AG04450 (cell line): ENCODE results near the gene MPHOSPH9. TPM values are rescaled to one million over a fixed set of nuclear protein-coding genes. Genes with fewer than 3 reads are reported as not detected.
A peak's percentile ranks its signal among the peaks of the same experiment; 100 is the strongest.

Experiments used
- CTCF ChIA-PET: fragments of 300-600, 350-600 bp; formaldehyde crosslinking; extraction: SDS; loops from one replicate; lab custom pipeline; 2022; ENCODE audit warnings: antibody characterized with exemption, inconsistent platforms; lab: Charles Lee
- POLR2A ChIA-PET: fragments of 350-600 bp; formaldehyde crosslinking; extraction: SDS; loops from one replicate; lab custom pipeline; 2021; ENCODE audit warnings: antibody characterized with exemption, inconsistent platforms; lab: Yijun Ruan, JAX
- DNase-seq: peaks from one replicate; pipeline ENCODE4 v3.0.0-alpha.2; 2011; ENCODE audit warnings: low read depth, low spot score
- H3K27ac ChIP-seq: one replicate; pipeline ENCODE4 v1.5.1; 2012; ENCODE audit warnings: low read depth, low read length, control low read depth
- H3K27me3 ChIP-seq: one replicate; pipeline ENCODE4 v1.6.0; 2012; ENCODE audit warnings: low read length; ENCODE audit not compliant: control insufficient read depth, insufficient read depth
- H3K4me3 ChIP-seq: 2 replicates; pipeline ENCODE4 v1.5.1; 2011; ENCODE audit warnings: mild to moderate bottlenecking, low read depth, low read length, control low read depth
- H3K9me3 ChIP-seq: 2 replicates; pipeline ENCODE4 v1.5.1; 2012; ENCODE audit warnings: low read length; ENCODE audit not compliant: control insufficient read depth, insufficient read depth
- CTCF ChIP-seq: IDR thresholded peaks from 2 replicates; pipeline ENCODE4 v1.5.1; 2011; ENCODE audit warnings: low read depth, low read length, control low read depth, inconsistent platforms
- polyA plus RNA-seq: library from polyadenylated mRNA; depleted of rRNA; stranded (reverse); fragments of >200 nt; gene quantifications from 2 replicates; pipeline ENCODE4 v1.2.3, GENCODE V29; 2011

MPHOSPH9 gene
- polyA plus RNA-seq, 1 experiment, result 20.3 TPM

- TF ChIP-seq CTCF, result no peak
- no peak overlapping the region for H3K27ac ChIP-seq
Measured at GRCh38 chr12:123142921-123143735, 89.8 kb downstream of the MPHOSPH9 start.

DNA sequence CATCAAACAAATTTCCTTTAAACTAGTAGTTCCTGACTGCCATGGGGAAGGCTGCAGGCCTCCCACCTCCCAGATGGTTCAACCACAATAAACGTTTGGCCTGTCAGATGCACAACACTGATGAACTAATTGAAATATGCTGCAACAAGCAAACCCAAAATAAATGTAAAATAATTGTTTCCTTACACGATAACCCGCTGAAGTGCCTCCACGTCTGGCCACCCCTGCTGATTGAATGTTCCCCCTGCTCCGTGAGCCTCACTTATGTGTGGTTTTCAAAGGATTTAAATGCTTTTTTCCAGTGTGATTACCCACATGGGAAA lies 90.5 kb downstream of the MPHOSPH9 start:
- DNase-seq, result no peak
- H3K27ac ChIP-seq, result no peak overlapping the region
- no peaks in the 10 kb centered on the region for H3K9me3 ChIP-seq
- no peak for TF ChIP-seq CTCF
- no peak overlapping the region for H3K4me3 ChIP-seq
- ChIA-PET POLR2A (interaction anchor here (0.6 kb wide), 1 partner anchor 83 kb away, joined by 3 read pairs; no protein-coding TSS in a partner anchor), CTCF (interaction anchor here (1.4 to 2.4 kb wide), 2 partner anchors 99 kb away, joined by 3 to 7 read pairs; no protein-coding TSS in a partner anchor)
- no peaks in the 10 kb centered on the region for H3K27me3 ChIP-seq

More at GRCh38 chr12:123142921-123143735, 89.8 kb downstream of the MPHOSPH9 start:
- Histone ChIP-seq H3K4me3 (no peak overlapping the region), H3K27me3 (no peaks in the 10 kb centered on the region), H3K9me3 (no peaks in the 10 kb centered on the region)
- DNase-seq, result no peak
- POLR2A ChIA-PET, result no interaction called here
- CTCF ChIA-PET, result interaction anchor here (2.4 kb wide), 1 partner anchor 100 kb away, joined by 7 read pairs; no protein-coding TSS in a partner anchor

DNA sequence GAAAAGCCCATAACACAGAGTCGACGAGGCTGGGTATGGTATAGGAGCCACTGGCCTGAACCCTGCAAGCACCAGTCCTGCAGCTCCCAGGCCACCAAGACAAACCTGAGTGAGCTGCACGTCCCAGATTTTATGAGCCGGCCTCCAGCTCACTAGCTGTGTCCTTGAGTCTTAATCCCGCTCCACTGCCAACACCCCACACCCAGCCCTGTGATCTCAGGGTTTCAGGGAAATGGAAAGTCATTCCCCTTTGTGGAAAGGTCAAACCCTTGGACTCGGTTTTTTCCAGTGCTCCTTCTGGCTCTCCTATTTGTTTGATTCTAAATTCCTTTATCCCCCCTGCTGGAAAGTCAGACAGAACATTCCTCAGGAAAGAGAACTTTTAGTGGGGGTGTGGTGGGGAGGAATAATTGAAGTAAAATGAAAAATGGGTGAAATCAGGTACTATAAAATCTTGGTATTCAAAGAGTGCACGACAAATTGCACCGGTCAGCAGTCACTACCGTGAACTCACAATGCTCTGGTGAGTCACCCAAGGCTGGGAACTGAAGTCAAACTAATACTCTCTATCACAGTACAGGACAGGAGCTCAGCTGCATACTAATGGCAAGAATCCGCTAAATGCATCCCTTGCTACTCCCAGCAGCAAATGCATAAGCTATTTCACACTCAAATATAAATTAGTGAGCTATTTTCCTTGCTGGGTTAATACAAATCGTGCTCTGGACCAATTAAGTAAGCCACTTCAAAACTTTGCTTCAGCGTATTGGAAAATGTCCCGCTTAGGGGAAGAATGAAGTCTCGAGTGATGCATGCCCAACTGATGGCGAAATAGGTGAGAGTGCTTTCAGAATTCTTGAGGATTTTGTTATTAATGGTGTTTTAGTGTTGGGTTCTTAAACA lies 91.1 kb downstream of the MPHOSPH9 start:
- ChIA-PET POLR2A (interaction anchor here (0.6 kb wide), 1 partner anchor 83 kb away, joined by 3 read pairs; no protein-coding TSS in a partner anchor), CTCF (interaction anchor here (1.4 kb wide), 1 partner anchor 99 kb away, joined by 3 read pairs; no protein-coding TSS in a partner anchor)
- Histone ChIP-seq H3K9me3 (no peaks in the 10 kb centered on the region), H3K27me3 (no peaks in the 10 kb centered on the region), H3K4me3 (no peak overlapping the region), H3K27ac (peak overlapping the region; percentile 21)
- peak; percentile 36 for DNase-seq
- TF ChIP-seq CTCF, result no peak

DNA sequence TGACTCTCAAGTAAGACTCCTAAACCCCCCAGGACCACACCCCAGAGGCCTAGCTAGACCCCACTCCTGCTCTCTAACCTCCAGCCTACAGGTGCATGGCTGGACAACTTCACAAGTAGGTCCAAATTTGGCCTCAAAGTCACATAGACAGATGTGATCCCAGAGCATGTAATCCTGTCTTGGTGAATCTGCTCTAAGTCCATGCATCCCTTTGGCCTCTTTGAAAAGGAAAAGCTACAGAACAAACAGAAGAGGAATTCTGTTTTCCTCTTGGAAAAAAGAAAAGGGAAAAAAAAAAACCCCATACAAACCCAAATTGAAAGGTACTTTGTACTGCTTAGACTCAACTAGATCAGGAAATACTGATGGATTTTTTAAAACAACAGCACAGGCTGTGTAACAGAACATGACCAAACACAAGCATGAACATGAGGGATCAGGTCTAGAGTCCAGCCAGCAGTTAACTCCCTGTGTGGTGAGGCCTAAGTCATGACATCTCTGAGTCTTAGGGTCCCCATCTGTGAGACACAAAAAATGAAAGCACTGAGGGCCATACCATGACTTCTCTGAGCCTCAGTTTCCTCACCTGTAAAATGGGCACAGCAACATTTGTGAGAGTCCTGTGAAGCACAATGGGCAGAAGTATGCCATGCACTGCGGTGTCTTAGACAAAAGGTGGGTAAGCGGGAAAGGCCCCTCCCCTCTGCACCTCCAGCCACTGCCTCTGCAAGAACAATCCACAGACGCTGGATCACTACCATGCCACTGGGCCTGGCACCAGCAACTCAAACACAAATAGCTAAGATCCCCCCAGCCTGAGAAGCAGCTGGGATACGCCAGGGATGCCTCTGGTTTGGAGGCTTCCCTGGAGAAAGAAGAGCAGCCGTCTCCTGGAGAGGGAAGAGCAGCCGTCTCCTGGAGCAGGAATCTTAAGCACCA lies 92.0 kb downstream of the MPHOSPH9 start:
- peak overlapping the region; percentile 21 for H3K27ac ChIP-seq
- ChIA-PET CTCF (interaction anchor here (0.6 to 1.4 kb wide), 2 partner anchors 98 kb away, joined by 3 to 11 read pairs; no protein-coding TSS in a partner anchor), POLR2A (interaction anchor here (0.6 to 0.9 kb wide), 2 partner anchors 23 to 92 kb away, joined by 3 read pairs; no protein-coding TSS in a partner anchor)
- no peaks in the 10 kb centered on the region for H3K27me3 ChIP-seq
- H3K9me3 ChIP-seq, result no peaks in the 10 kb centered on the region
- no peak for TF ChIP-seq CTCF
- H3K4me3 ChIP-seq, result no peak overlapping the region
- DNase-seq, result no peak
